Activated CD8-positive, alpha-beta memory T cell treated with anti-CD3 and anti-CD28 coated beads, Interleukin-2, amount 50 U/mL, for 48 hours (primary cell): ENCODE data around the gene COCH.

Source experiments
- DNase-seq: peaks from one replicate; pipeline ENCODE4 v3.0.0-alpha.2; 2020

The COCH gene

GRCh38 chr14:30874120-30874998 is at the start of gene COCH:
Gene COCH (plus strand): TSS chr14:30874559. CDS start chr14:30874939, 380 bp downstream.
- peak; percentile 73 for DNase-seq

DNA sequence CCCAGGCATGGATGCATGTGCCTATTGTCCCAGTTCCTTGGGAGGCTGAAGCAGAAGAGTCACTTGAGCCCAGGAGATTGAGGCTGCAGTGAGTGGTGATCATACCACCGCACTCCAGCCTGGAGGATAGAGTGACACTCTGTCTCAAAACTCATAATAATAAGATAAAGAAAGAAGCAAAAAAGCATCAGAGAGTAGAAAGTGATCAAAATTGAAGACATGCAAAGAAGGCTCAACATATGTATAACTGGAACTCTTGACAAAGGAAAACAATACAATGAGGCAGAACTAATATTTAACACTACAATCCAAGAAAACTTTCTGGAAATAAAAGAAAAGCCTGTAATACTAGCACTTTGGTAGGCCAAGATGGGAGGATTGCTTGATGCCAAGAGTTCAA is 48.3 kb upstream of the COCH start:
- DNase-seq = no peak

- no peak for DNase-seq
These were observed 44.5 kb upstream of the COCH start for GRCh38 chr14:30829853-30830252.

GRCh38 chr14:30834353-30834752 is 40.0 kb upstream of the COCH start:
- DNase-seq = no peak

DNA sequence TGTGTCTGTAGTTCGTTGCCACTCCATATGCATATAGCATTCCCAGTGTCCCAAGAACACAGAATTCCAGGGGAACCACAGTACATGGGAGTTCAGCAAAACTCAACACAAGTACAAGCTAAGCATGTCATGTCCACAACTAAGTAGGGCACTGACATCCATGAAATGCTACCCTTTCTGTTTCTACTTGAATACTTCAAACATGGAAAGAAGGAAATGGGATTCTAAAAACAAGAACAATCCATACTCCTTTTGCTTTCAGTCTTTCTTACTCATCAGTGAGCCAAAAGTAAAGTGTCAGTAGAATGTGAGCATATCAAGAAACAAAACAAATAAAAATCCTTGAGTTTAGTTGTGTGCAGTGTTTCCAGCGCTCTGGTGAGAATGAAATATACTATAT is 36.0 kb upstream of the COCH start:
- DNase-seq = no peak

DNA sequence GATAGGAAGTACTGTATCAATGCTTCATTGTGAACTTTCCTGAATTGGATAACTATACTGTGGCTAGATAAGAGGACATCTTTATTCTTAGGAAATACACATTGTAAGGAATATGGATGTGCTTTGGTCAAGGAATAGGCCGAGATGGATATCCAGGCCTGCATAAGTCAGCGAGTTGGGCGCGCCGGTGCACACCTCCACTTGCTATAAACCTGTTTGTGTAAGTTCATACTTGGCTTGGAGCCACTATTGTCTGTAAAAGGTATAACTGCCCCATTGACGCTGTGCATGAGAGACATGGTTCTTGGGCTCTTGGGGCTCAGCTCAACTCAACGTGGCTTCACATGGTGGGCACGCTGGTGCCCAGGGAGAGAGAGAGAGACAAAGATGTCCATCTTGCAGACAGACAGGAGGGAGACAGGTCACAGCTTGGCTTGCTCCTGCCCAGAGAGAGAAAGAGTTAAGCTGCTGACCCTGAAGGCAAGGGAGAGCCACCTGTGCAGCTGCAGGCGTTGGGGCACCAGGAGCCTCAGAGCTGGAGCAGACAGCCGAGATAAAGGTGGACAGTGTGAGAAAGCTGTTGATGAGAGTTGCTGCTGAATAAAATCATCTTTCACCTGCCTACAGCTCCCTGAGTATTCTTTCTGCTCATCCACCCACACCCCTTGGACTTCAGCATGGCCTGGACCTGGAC is 34.1 kb upstream of the COCH start:
- no peak for DNase-seq

- DNase-seq = no peak
These were observed 31.9 kb upstream of the COCH start for GRCh38 chr14:30842431-30842830.

DNA sequence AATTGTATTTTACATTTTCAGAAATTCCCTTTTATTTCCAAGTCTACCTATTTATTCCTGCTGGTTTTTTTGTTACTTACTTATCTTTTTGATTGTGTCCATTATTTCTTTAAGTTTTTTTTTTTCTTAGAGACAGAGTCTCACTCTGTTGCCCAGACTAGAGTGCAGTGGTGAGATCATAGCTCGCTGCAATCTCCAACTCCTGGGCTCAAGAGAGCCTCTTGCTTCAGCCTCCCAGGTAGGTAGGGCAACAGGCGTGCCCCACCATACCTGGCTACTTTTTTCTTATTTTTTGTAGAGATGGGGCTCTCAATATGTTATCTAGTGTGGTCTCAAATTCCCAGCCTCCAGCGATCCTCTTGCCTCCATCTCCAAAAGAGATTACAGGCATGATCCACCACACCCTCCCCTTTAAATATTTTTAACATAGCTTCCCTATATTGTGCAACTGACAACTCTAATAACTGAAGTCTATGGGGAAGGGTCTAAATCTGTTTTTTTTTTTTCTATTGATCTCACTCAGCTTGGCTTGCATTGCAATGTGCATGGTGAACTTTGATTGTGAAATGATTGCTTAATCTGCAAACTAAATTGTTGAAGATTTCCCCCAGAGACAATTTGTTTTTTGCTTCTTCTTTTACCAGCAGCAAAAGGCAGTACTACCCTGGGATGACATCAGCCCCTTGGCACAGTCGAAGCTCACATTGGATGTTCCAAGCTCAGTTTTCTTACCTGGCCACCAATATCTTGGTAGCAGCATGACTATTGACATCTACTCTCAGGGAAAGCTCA is 25.7 kb upstream of the COCH start:
- DNase-seq = no peak

DNA sequence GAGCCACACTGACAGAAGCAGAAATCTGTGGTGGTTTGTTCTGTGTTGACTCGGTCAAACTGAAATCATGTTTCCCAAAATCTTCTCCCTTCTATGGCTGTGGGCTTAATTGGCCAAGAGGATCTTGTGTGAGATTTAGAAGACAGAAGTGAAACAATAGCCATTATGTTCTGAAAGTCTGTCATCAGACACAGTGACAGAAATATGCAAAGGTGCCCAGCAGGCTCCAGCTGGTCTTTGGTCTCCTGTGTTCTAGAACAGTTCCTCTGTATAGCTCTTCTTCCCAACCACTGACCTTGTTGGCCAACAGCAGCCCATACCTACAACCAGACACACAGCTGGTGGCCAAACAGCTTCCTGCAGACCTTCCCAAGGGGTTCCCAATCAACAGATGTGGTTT is 25.0 kb upstream of the COCH start:
- DNase-seq = no peak

GRCh38 chr14:30849983-30850382 is 24.4 kb upstream of the COCH start:
- DNase-seq = no peak

GRCh38 chr14:30853946-30854345 is 20.4 kb upstream of the COCH start:
- DNase-seq = no peak

- DNase-seq = no peak
These were observed 19.9 kb upstream of the COCH start for GRCh38 chr14:30854492-30854891.

DNA sequence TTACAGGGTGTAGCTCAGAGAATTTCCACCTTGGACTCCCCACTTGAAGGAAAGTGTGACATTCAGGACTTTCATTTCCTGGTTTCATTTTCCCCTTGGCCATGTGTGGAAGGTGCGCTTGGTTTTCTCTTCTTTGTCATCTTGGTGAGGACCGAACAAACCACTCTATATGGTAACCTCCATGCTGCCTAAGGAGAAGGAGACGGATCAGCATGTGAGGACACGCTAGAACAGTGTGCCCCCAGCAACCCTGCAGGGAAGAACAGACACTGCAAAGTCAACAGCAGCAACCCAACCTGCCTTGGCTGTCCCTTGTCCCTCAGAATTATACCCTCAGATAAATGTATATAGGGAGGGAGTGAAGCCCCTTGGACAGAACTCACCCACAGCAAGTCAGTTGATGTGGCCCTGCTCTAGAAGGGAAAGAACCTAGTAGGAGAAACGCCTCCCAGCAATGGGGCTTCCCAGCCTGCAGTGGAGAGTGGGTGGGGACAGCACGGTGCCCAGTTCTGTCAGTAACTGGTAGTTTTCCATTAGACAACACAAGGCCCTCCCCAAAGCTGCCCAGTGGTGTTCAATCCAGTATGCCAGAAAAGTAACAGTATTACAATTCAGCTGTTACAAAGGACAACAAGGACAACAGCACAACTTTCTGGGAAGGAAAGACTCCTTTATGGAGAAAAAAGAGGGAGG is 18.9 kb upstream of the COCH start:
- no peak for DNase-seq

- DNase-seq = no peak
These were observed 13.2 kb upstream of the COCH start for GRCh38 chr14:30861200-30861599.

GRCh38 chr14:30864934-30865333 is 9.4 kb upstream of the COCH start:
- DNase-seq = no peak

GRCh38 chr14:30868736-30869135 is 5.6 kb upstream of the COCH start:
- no peak for DNase-seq

- no peak for DNase-seq
These were observed 4.7 kb upstream of the COCH start for GRCh38 chr14:30869551-30870155.

GRCh38 chr14:30872602-30873001 is 1.8 kb upstream of the COCH start:
- DNase-seq = no peak

DNA sequence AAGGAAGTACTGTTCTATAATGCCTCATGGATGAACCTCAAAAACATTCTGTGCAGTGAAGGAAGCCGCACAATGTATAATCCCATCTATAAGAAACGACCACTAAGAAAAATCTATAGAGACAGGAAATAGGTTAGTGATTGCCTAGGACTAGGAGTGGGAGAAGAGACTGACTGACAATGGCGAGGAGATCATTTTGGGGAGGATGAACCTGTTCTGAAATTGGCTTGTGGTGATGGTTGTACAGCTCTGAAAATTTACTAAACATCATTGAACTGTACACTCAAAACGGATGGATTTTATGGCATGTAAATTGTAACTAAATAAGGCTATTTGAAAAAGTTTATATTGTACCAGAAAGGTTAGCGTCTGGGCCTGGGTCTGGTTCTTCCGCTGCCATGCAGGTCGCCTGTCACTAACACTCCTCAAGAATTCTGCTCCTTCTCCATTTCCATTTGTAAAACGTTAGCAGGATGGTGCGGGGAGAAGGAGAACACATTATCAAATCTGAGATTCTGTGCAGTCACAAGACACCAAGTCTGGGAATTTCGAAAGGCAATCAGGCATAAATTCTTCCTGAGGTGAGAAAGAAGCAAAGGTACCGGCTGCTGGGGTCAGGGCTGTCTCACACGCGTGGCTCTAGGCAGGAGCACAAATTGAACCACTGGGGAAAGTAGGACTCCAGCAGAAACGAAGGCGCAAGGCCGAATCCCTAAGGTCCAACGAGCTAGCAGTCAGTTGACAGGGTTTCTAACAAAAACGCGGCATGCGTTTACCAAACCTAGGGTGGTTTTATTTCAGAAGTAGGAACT is 845 bp upstream of the COCH start:
- DNase-seq = no peak

- DNase-seq = peak; percentile 61
These were observed 834 bp downstream of the COCH start for GRCh38 chr14:30874999-30875787.

DNA sequence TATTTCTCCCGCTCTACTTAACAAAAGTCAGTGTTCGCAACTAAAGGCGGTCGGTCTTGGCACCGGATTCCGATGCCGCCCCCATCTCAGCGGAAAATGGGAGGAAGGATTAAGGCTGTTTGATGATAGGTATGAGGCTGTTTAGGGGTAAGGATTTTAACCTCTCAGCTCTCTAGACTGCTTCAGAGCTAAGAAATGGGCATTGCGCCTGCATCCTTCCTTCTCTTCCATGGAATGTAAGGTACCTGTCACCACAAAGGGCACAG is 1.4 kb downstream of the COCH start:
- no peak for DNase-seq
